HUES64 (cell line): ENCODE data around the gene GALR3.
A peak's percentile ranks its signal among the peaks of the same experiment; 100 is the strongest.

Experiments
- H3K27ac ChIP-seq: 2 replicates; pipeline ENCODE4 v1.7.0; 2013; ENCODE audit warnings: low read depth, low read length, inconsistent platforms
- H3K27me3 ChIP-seq: 2 replicates; pipeline ENCODE4 v1.6.1; 2013; ENCODE audit warnings: mild to moderate bottlenecking, low read length; ENCODE audit not compliant: insufficient read depth
- H3K36me3 ChIP-seq: 2 replicates; pipeline ENCODE4 v1.6.1; 2013; ENCODE audit warnings: mild to moderate bottlenecking, low read length; ENCODE audit not compliant: insufficient read depth
- H3K4me1 ChIP-seq: 2 replicates; pipeline ENCODE4 v1.6.1; 2013; ENCODE audit warnings: mild to moderate bottlenecking, low read length, moderate library complexity; ENCODE audit not compliant: insufficient read depth
- H3K4me3 ChIP-seq: 2 replicates; pipeline ENCODE4 v1.5.1; 2013; ENCODE audit warnings: mild to moderate bottlenecking, low read length, moderate library complexity
- H3K9ac ChIP-seq: 2 replicates; pipeline ENCODE4 v1.6.1; 2013; ENCODE audit warnings: mild to moderate bottlenecking, low read depth, low read length
- H3K9me3 ChIP-seq: 2 replicates; pipeline ENCODE4 v1.6.1; 2013; ENCODE audit warnings: low read depth, low read length; ENCODE audit not compliant: insufficient read depth
- WGBS: fragments of 150-250, 120-280 bp; methylation state at CpG from one replicate; pipeline ENCODE4 v1.1.7; 2013; ENCODE audit warnings: missing lambda C conversion rate; 5-methylcytosine and 5-hydroxymethylcytosine counted together

Gene GALR3

GRCh38 chr22:37852418-37852817 lies 29.2 kb downstream of the GALR3 start:
- Histone ChIP-seq H3K9ac (no peak overlapping the region), H3K36me3 (peaks cover 69% of the 10 kb centered on the region), H3K9me3 (no peaks in the 10 kb centered on the region), H3K27ac (no peak overlapping the region), H3K27me3 (no peaks in the 10 kb centered on the region), H3K4me3 (no peak overlapping the region), H3K4me1 (peaks cover 6% of the 10 kb centered on the region; the same call in 1 of the 2 replicates)
- 95% methylated on average over 5 of the region's 5 CpGs for WGBS

- Histone ChIP-seq H3K4me3 (no peak overlapping the region), H3K9me3 (no peaks in the 10 kb centered on the region), H3K27me3 (no peaks in the 10 kb centered on the region), H3K9ac (no peak overlapping the region), H3K27ac (no peak overlapping the region), H3K4me1 (peaks cover 6% of the 10 kb centered on the region; the same call in 1 of the 2 replicates), H3K36me3 (peaks cover 90% of the 10 kb centered on the region)
- 85% methylated on average over 2 of the region's 2 CpGs for WGBS
Observed at GRCh38 chr22:37854946-37855345, 31.8 kb downstream of the GALR3 start.

GRCh38 chr22:37855462-37855861 lies 32.3 kb downstream of the GALR3 start:
- Histone ChIP-seq H3K4me3 (no peak overlapping the region), H3K4me1 (peaks cover 6% of the 10 kb centered on the region; the same call in 1 of the 2 replicates), H3K27me3 (no peaks in the 10 kb centered on the region), H3K9ac (no peak overlapping the region), H3K27ac (no peak overlapping the region), H3K36me3 (peaks cover 95% of the 10 kb centered on the region), H3K9me3 (no peaks in the 10 kb centered on the region)
- 98% methylated on average over 2 of the region's 2 CpGs for WGBS

- no peak overlapping the region for H3K9ac ChIP-seq
- no peaks in the 10 kb centered on the region for H3K4me1 ChIP-seq
- no peaks in the 10 kb centered on the region for H3K9me3 ChIP-seq
- no peaks in the 10 kb centered on the region for H3K27me3 ChIP-seq
- 94% methylated on average over 7 of the region's 7 CpGs for WGBS
- H3K4me3 ChIP-seq = no peak overlapping the region
- H3K36me3 ChIP-seq = peaks cover 92% of the 10 kb centered on the region
- H3K27ac ChIP-seq = no peak overlapping the region
Observed at GRCh38 chr22:37860796-37861421, 37.7 kb downstream of the GALR3 start.

GRCh38 chr22:37862570-37863325 lies 39.6 kb downstream of the GALR3 start:
- no peaks in the 10 kb centered on the region for H3K27me3 ChIP-seq
- no peaks in the 10 kb centered on the region for H3K4me1 ChIP-seq
- H3K4me3 ChIP-seq = no peak overlapping the region
- H3K9ac ChIP-seq = no peak overlapping the region
- 94% methylated on average over 7 of the region's 7 CpGs for WGBS
- H3K27ac ChIP-seq = peak overlapping the region; percentile 37; the same call in 1 of the 2 replicates
- no peaks in the 10 kb centered on the region for H3K9me3 ChIP-seq
- H3K36me3 ChIP-seq = peaks cover 91% of the 10 kb centered on the region

- H3K9me3 ChIP-seq = no peaks in the 10 kb centered on the region
- 95% methylated on average over 5 of the region's 6 CpGs for WGBS
- peaks cover 94% of the 10 kb centered on the region for H3K36me3 ChIP-seq
- H3K4me3 ChIP-seq = no peak overlapping the region
- H3K4me1 ChIP-seq = no peaks in the 10 kb centered on the region
- H3K9ac ChIP-seq = no peak overlapping the region
- no peaks in the 10 kb centered on the region for H3K27me3 ChIP-seq
- no peak overlapping the region for H3K27ac ChIP-seq
Observed at GRCh38 chr22:37865510-37865909, 42.3 kb downstream of the GALR3 start.

- peaks cover 95% of the 10 kb centered on the region for H3K36me3 ChIP-seq
- WGBS = 93% methylated on average over 7 of the region's 7 CpGs
Observed at GRCh38 chr22:37870273-37870672, 47.1 kb downstream of the GALR3 start.

More at GRCh38 chr22:37870273-37870672, 47.1 kb downstream of the GALR3 start:
- no peak overlapping the region for H3K4me3 ChIP-seq
- H3K9ac ChIP-seq = no peak overlapping the region
- H3K9me3 ChIP-seq = no peaks in the 10 kb centered on the region
- no peaks in the 10 kb centered on the region for H3K4me1 ChIP-seq
- no peaks in the 10 kb centered on the region for H3K27me3 ChIP-seq
- no peak overlapping the region for H3K27ac ChIP-seq
